Small intestine (tissue), 7 donors: Measurements from ENCODE around the gene OSBP. TPM values are rescaled to one million over a fixed set of nuclear protein-coding genes. Genes with fewer than 3 reads are reported as not detected.
"Not testable (repeated sequence)": the region's sequence is repeated elsewhere in the genome, so short reads cannot be mapped to it uniquely, and the experiment has no call there.

Experiments used
- DNase-seq, 2 donors: peaks; one replicate each; pipeline versions ENCODE4 v3.0.0 to v3.0.0-alpha.2; 2013
- FAIRE-seq: peaks from 2 replicates; lab custom pipeline; 2012; peaks lifted over from hg19 to GRCh38; lab: Jason Lieb, UNC
- H3K27ac ChIP-seq, 3 donors: one replicate each; pipeline ENCODE4 v1.5.1; 2013; ENCODE audit warnings: low read length in 2 of 3, mild to moderate bottlenecking in 2 of 3, control low read depth in 1 of 3, inconsistent platforms in 1 of 3, low read depth in 1 of 3, moderate library complexity in 1 of 3
- H3K27me3 ChIP-seq, 3 donors: one replicate each; pipeline ENCODE4 v1.6.1; 2013; ENCODE audit warnings: low read length in 3 of 3, inconsistent platforms in 1 of 3; ENCODE audit not compliant: control insufficient read depth in 3 of 3, insufficient read depth in 3 of 3
- H3K36me3 ChIP-seq, 3 donors: one replicate each; pipeline ENCODE4 v1.6.1; 2013; ENCODE audit warnings: low read length in 3 of 3, inconsistent platforms in 1 of 3, low read depth in 1 of 3, mild to moderate bottlenecking in 1 of 3, moderate library complexity in 1 of 3; ENCODE audit not compliant: control insufficient read depth in 3 of 3, insufficient read depth in 2 of 3
- H3K4me1 ChIP-seq, 3 donors: one replicate each; pipeline ENCODE4 v1.6.1; 2013; ENCODE audit warnings: low read length in 2 of 3, inconsistent platforms in 1 of 3, low read depth in 1 of 3, mild to moderate bottlenecking in 1 of 3, moderate library complexity in 1 of 3; ENCODE audit not compliant: control insufficient read depth in 3 of 3, insufficient read depth in 2 of 3
- H3K4me3 ChIP-seq, 3 donors: one replicate each; pipeline ENCODE4 v1.5.1; 2013; ENCODE audit warnings: low read length in 3 of 3, control low read depth in 1 of 3, inconsistent platforms in 1 of 3, low read depth in 1 of 3, mild to moderate bottlenecking in 1 of 3, moderate library complexity in 1 of 3
- H3K9me3 ChIP-seq, 2 donors: one replicate each; pipeline ENCODE4 v1.6.1; 2013; ENCODE audit warnings: low read depth in 1 of 2, low read length in 1 of 2; ENCODE audit not compliant: control insufficient read depth in 2 of 2, insufficient read depth in 1 of 2
- WGBS, 3 donors: extraction: QIAGEN DNeasy Blood & Tissue Kit; methylation state at CpG; one replicate each; pipeline ENCODE4 v1.1.7; 2013; 5-methylcytosine and 5-hydroxymethylcytosine counted together
- polyA plus RNA-seq, 4 donors: library from polyadenylated mRNA; stranded (reverse) in 3 of 4; unstranded in 1 of 4; fragments of 200-250 nt in 3 of 4; fragments of 120-200 nt in 1 of 4; gene quantifications; one replicate each; pipeline versions ENCODE4 v1.2.1 to v1.2.3, GENCODE V29; 2013
- donor health status: healthy with polysubstance abuse.
- donor health status: control.
- donor health status: control.
- donor health status: Bipolar disorder and iron deficiency.
- donor health status: healthy.

OSBP gene
- polyA plus RNA-seq, 4 donors: 22.2 to 45.3 (median 26.6) TPM

DNA sequence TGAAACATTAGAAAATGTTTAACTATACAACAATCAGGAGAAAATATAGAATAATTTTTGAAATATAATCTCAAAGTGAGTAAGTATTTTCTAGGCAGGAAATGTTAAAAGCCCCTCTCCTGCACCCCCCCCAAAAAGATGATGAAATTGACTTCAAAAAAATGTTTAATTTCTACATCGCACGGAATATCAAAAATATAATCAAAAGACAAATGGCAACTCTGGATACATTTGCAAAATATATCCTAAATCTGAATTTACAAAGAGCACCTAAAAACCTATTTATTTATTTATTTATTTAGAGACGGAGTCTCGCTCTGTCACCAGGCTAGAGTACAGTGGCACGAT, 67.3 kb downstream of the OSBP start:
- FAIRE-seq: no peak
- WGBS, 3 donors: 96 to 97% (median 97%) methylated on average over 5 of the region's 5 CpGs

DNA sequence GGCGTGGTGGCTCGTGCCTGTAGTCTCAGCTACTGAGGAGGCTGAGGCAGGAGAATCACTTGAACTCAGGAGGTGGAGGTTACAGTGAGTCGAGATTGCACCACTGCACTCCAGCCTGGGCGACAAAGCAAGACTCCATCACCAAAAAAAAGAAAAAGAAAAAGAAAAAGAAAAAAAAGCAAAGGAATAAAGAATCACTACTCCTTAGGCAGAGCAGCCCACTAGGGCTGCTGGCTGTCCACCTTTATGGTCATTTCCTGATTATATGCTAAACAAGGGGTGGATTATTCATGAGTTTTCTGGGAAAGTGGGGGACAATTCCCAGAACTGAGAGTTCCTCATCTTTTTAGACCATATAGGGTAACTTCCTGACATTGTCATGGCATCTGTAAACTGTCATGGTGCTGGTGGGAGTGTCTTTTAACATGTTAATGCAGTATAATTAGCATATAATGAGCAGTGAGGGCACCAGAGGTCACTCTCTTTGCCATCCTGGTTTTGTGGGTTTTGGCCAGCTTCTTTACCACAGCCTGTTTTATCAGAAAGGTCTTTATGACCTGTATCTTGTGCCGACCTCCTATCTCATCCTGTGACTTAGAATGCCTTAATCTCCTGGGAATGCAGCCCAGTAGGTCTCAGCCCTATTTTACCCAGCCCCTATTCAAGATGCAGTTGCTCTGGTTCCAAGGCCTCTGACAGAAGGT, 67.8 kb downstream of the OSBP start:
- FAIRE-seq, H3K27me3 ChIP-seq, H3K36me3 ChIP-seq, H3K4me1 ChIP-seq, H3K27ac ChIP-seq, DNase-seq, H3K4me3 ChIP-seq, H3K9me3 ChIP-seq: not testable (repeated sequence)
- 81 to 86% (median 81%) methylated on average over 5 of the region's 5 CpGs for WGBS, 3 donors

More for the DNA sequence above, 67.3 kb downstream of the OSBP start:
- H3K9me3 ChIP-seq: no peaks in the 10 kb centered on the region
- DNase-seq: no peak
- no peak overlapping the region for H3K4me3 ChIP-seq
- no peaks in the 10 kb centered on the region for H3K36me3 ChIP-seq
- no peaks in the 10 kb centered on the region for H3K27me3 ChIP-seq
- H3K4me1 ChIP-seq: no peaks in the 10 kb centered on the region
- no peak overlapping the region for H3K27ac ChIP-seq

DNA sequence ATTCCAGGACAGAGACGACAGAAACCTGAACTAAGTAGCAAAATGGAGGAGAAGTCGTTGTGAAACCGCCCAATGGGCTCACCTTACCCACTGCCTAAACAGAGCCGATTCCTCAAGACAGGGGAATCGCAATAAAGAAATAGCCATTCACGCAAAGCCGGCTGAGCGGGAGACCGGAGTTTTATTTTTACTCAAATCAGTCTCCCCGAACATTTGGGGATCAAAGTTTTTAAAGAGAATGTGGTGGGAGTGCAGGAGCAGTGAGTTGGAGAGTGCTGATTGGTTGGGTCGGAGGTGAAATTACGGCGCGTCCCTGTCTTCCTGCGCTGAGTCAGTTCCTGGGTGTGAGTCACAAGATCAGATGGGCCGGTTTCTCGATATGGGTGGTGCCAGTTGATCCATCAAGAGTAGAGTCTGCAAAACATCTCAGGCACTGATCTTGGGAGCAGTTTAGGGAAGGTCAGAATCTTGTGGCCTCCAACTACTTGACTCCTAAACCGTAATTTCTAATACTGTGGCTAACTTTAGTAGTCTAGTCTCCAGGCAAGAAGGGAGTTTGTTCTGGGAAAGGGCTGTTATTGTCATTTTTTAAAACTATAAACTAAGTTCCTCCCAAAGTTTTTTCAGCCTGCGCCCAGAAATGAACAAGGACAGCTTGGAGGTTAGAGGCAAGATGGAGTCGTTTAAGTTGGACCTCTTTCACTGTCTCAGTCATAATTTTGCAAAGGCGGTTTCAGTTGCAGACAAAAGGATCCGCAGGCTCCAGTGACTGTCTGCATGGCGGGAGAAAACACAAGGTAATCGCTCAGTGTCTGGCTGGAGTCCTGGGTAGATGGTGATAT, 70.2 kb downstream of the OSBP start:
- Histone ChIP-seq H3K27me3 (no peaks in the 10 kb centered on the region), H3K9me3 (no peaks in the 10 kb centered on the region), H3K27ac (no peak overlapping the region), H3K4me3 (no peak overlapping the region), H3K36me3 (no peaks in the 10 kb centered on the region), H3K4me1 (no peaks in the 10 kb centered on the region)
- 92 to 94% (median 92%) methylated on average over 24 of the region's 24 CpGs for WGBS, 3 donors
- FAIRE-seq (no peak), DNase-seq (no peak)

DNA sequence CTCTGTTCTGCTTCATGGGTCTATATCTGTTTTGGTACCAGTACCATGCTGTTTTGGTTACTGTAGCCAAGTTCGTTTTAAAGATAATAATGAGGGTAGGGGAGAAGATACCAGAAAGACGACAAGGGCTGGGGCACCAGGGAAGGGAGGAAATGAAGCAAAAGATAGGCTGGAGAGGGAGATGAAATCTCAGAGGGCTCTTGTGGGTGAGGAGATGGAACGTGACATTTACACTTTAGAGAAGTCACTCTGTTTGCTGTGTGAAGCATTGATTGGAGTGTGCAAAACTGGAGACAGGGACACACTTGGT, 70.8 kb downstream of the OSBP start:
- WGBS, 3 donors: 79 to 83% (median 80%) methylated on average over 3 of the region's 3 CpGs
- no peaks in the 10 kb centered on the region for H3K27me3 ChIP-seq
- H3K4me1 ChIP-seq: no peaks in the 10 kb centered on the region
- no peak overlapping the region for H3K4me3 ChIP-seq
- H3K36me3 ChIP-seq: no peaks in the 10 kb centered on the region
- FAIRE-seq: no peak
- no peaks in the 10 kb centered on the region for H3K9me3 ChIP-seq
- no peak for DNase-seq
- H3K27ac ChIP-seq: no peak overlapping the region

DNA sequence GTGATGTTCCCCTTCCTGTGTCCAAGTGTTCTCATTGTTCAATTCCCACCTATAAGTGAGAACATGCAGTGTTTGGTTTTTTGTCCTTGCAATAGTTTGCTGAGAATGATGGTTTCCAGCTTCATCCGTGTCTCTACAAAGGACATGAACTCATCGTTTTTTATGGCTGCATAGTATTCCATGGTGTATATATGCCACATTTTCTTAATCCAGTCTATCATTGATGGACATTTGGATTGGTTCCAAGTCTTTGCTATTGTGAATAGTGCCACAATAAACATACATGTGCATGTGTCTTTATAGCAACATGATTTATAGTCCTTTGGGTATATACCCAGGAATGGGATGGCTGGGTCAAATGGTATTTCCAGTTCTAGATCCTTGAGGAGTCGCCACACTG, 71.9 kb downstream of the OSBP start:
- 85 to 86% (median 86%) methylated on average over 3 of the region's 3 CpGs for WGBS, 3 donors
- not testable (repeated sequence) for DNase-seq, H3K27ac ChIP-seq, H3K4me3 ChIP-seq, H3K27me3 ChIP-seq, H3K9me3 ChIP-seq, FAIRE-seq, H3K36me3 ChIP-seq, H3K4me1 ChIP-seq

DNA sequence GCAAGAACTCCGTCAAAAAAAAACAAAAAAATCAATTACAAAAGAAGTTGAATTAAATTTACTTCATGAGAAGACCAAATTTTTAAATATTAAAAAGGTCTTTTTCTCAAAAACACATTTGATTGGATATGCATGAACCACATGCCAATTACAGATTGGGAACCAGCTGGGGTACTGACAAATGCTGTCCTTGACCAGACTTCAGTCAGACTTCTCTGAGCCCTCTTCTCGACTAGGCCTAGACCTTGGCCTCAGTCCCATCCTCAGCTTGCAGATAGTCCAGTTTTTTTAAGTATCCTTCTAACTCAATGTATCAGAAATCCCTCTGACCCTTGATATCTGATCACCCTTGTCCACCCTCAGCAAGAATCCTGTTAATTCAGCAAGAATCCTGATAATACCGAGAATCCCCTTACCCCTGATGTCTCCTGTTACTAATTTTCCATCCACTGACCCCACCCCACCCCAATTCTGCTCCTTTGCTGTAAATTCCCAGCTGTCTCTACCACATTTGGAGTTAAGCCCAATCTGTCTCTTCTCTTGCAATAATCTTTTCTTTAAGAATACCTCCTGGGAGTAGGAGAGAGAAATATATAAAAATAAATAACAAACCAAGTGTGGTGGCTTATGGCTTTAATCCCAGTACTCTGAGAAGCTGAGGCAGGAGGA, 73.3 kb downstream of the OSBP start:
- Histone ChIP-seq H3K4me1 (no peaks in the 10 kb centered on the region), H3K4me3 (no peak overlapping the region), H3K36me3 (no peaks in the 10 kb centered on the region), H3K27me3 (no peaks in the 10 kb centered on the region), H3K27ac (no peak overlapping the region), H3K9me3 (no peaks in the 10 kb centered on the region)
- WGBS, 3 donors: 69 to 82% (median 81%) methylated on average over 3 of the region's 3 CpGs
- FAIRE-seq (no peak), DNase-seq (no peak)

DNA sequence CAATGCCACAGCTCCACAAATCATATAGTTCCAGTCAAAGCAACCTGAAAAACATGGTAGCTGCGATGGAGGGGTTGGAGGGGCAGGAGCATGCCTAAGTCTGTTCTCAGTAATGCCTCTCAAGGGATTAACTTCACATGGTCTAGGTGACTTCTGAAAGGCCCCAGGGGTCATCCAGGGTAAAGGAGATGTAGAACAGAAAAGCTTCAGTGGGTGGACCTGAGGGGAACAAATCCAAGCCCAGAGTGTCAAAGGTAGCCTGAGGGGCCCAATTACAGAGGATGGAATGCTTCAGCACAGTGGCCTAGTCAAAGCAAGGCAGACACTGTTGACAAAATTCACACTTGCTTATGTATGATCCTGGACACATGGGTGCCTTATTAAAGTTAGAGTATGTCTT, 80.9 kb downstream of the OSBP start:
- Histone ChIP-seq H3K9me3 (no peaks in the 10 kb centered on the region), H3K27me3 (no peaks in the 10 kb centered on the region), H3K27ac (no peak overlapping the region), H3K36me3 (no peaks in the 10 kb centered on the region), H3K4me3 (no peak overlapping the region), H3K4me1 (no peaks in the 10 kb centered on the region)
- 92 to 100% (median 95%) methylated on average over 1 of the region's 1 CpG for WGBS, 3 donors
- DNase-seq (no peak), FAIRE-seq (no peak)

DNA sequence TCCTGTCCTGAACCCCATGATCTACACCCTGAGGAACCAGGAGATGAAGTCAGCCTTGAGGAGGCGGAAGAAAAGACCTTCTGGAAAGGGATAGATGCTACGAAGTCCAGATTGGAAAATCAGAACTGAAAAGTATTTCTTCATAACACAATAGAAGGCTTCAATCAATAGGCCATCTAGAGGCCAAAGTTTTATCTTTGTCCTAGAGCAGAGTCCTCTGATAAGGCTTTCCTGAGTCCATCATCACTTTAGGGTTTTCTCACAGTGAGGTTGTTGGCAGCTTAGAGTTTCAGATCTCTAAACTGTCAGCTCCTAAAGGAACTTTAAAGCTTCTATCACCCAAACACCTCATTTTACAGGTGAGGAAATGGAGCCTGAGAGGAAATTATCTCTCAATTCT, 83.0 kb downstream of the OSBP start:
- no peak overlapping the region for H3K4me3 ChIP-seq
- no peak overlapping the region for H3K27ac ChIP-seq
- no peaks in the 10 kb centered on the region for H3K9me3 ChIP-seq
- no peaks in the 10 kb centered on the region for H3K27me3 ChIP-seq
- DNase-seq (peak in 1 of 2 donors; percentile 23), FAIRE-seq (no peak)
- whole genome bisulfite sequencing, 3 donors: 62 to 78% (median 76%) methylated on average over 2 of the region's 2 CpGs
- no peaks in the 10 kb centered on the region for H3K36me3 ChIP-seq
- H3K4me1 ChIP-seq: no peaks in the 10 kb centered on the region
